ENCODE data around the gene FNDC5. TPM values are rescaled to one million over a fixed set of nuclear protein-coding genes. Genes with fewer than 3 reads are reported as not detected.

Gene FNDC5
- total and polyA plus RNA-seq, 10 of the 15 experiments (the other 5 are each of a cell fraction or from before 2014, with no cell fraction given): 0.01 to 0.29 (median 0.19) TPM; not detected in 4

GRCh38 chr1:32918179-32918578 lies 47.5 kb upstream of the FNDC5 start:
- POLR2A ChIA-PET: interaction anchor here (0.6 to 0.9 kb wide), 2 partner anchors 19 to 83 kb away, joined by 3 read pairs; no protein-coding TSS in a partner anchor
- no peaks in the 10 kb centered on the region for H3K36me3 ChIP-seq (ENCODE audit: control insufficient read depth in 2 of 2, insufficient read depth in 2 of 2, low read length in 1 of 2)
- in situ Hi-C loops (cut with MboI) (no loop called here), intact Hi-C loops (cut with micrococcal nuclease; ENCODE audit: unreplicated experiment) (no loop called here)
- DNase-seq (ENCODE audit: low read depth, low spot score) (no peak), FAIRE-seq (no peak), ATAC-seq (no peak)
- H3K27me3 ChIP-seq (replicated peaks in 1 of 2; ENCODE audit: control insufficient read depth in 2 of 2, insufficient read depth in 2 of 2, low read length in 1 of 2): no peaks in the 10 kb centered on the region
- BruUV-seq (replicated peaks): no TSS peak
- CTCF ChIA-PET: interaction anchor here (1.3 to 1.9 kb wide), 4 partner anchors 16 to 169 kb away, joined by 3 to 8 read pairs (median 6); no protein-coding TSS in a partner anchor
- no peak overlapping the region for H3K4me2 ChIP-seq (ENCODE audit: control insufficient read depth, insufficient read depth)
- 6% methylated on average over 1 of the region's 1 CpG for WGBS (ENCODE audit: insufficient coverage, insufficient replicate concordance, low lambda C conversion rate, missing lambda C conversion rate)
- no peaks in the 10 kb centered on the region for H3K79me2 ChIP-seq (ENCODE audit: control insufficient read depth, insufficient read depth, low read length)
- SMC1A ChIA-PET (ENCODE audit: uncharacterized antibody, unreplicated experiment): no interaction called here
- RAD21 ChIA-PET (ENCODE audit: unreplicated experiment): interaction anchor here (1.2 kb wide), 1 partner anchor 17 kb away, joined by 3 read pairs; no protein-coding TSS in a partner anchor
- H4K20me1 ChIP-seq (ENCODE audit: control insufficient read depth, insufficient read depth): no peaks in the 10 kb centered on the region
- H3K27ac ChIP-seq (ENCODE audit: control insufficient read depth, insufficient read depth): no peak overlapping the region
- no peaks in the 10 kb centered on the region; the same call in 1 of the 2 replicates for H3K4me1 ChIP-seq (ENCODE audit: control insufficient read depth, insufficient read depth, low read length)
- H3K4me3 ChIP-seq: no peak overlapping the region
- no peak overlapping the region for H3K9ac ChIP-seq (ENCODE audit: control insufficient read depth, insufficient read depth, low read length)
- no peak for TF ChIP-seq E2F4 (IDR thresholded peaks at IDR 0.05; ENCODE audit: low read depth, low read length)
- no peak for TF ChIP-seq POLR2AphosphoS2 (IDR thresholded peaks at IDR 0.05; ENCODE audit: low read depth, low read length)
- TF ChIP-seq SUPT20H (IDR thresholded peaks at IDR 0.05; ENCODE audit: borderline replicate concordance, control insufficient read depth, low read depth, low read length): no peak
- no peak for TF ChIP-seq STAT1 (conservative IDR thresholded peaks at IDR 0.05)
- no peak for TF ChIP-seq YBX1 (IDR thresholded peaks at IDR 0.05)
- TF ChIP-seq, protein P1, sequence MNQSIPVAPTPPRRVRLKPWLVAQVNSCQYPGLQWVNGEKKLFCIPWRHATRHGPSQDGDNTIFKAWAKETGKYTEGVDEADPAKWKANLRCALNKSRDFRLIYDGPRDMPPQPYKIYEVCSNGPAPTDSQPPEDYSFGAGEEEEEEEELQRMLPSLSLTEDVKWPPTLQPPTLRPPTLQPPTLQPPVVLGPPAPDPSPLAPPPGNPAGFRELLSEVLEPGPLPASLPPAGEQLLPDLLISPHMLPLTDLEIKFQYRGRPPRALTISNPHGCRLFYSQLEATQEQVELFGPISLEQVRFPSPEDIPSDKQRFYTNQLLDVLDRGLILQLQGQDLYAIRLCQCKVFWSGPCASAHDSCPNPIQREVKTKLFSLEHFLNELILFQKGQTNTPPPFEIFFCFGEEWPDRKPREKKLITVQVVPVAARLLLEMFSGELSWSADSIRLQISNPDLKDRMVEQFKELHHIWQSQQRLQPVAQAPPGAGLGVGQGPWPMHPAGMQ (IDR thresholded peaks at IDR 0.05; ENCODE audit: borderline replicate concordance): no peak
- no peak for TF ChIP-seq CREM (IDR thresholded peaks at IDR 0.05; ENCODE audit: low read depth)
- TF ChIP-seq NFXL1 (IDR thresholded peaks at IDR 0.05; ENCODE audit: borderline replicate concordance): no peak
- no peak for TF ChIP-seq ZNF207 (IDR thresholded peaks at IDR 0.05; ENCODE audit: borderline replicate concordance)
- TF ChIP-seq ASH2L (IDR thresholded peaks at IDR 0.05; ENCODE audit: borderline replicate concordance, low read depth): no peak
- TF ChIP-seq SIN3A (IDR thresholded peaks at IDR 0.05; ENCODE audit: low read depth, low read length): no peak
- no peaks in the 10 kb centered on the region; the same call in 2 of the 3 replicates for H3K9me3 ChIP-seq (replicated peaks; ENCODE audit: control insufficient read depth, insufficient read depth, low read length)
- no peak overlapping the region for H2AFZ ChIP-seq (ENCODE audit: control insufficient read depth, low read depth, low read length)

Measured in GM12878 (cell line).